ENCODE measurements around the gene SULT2A1.

DNA sequence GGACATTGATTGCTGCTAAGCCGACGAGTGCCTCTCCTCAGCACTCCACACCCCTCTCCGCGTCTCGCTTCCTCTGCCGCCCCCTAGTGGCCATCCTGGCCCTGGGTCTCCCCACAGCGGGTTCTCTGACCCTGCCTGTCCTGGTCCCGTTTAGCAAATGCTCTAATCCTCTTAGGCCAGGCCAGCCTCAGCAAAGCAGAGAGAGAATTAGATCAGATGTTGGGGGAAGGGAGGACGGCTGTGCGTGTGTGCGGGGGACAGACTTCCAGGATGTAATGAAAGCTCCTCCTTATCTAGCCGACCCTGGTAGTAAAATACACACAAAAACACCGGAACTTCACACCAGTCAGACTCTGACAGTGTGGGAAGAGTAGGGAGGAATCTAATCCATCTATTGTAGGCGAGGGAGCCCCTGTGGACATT is 22.6 kb downstream of the SULT2A1 start:
- TF ChIP-seq, protein P1, sequence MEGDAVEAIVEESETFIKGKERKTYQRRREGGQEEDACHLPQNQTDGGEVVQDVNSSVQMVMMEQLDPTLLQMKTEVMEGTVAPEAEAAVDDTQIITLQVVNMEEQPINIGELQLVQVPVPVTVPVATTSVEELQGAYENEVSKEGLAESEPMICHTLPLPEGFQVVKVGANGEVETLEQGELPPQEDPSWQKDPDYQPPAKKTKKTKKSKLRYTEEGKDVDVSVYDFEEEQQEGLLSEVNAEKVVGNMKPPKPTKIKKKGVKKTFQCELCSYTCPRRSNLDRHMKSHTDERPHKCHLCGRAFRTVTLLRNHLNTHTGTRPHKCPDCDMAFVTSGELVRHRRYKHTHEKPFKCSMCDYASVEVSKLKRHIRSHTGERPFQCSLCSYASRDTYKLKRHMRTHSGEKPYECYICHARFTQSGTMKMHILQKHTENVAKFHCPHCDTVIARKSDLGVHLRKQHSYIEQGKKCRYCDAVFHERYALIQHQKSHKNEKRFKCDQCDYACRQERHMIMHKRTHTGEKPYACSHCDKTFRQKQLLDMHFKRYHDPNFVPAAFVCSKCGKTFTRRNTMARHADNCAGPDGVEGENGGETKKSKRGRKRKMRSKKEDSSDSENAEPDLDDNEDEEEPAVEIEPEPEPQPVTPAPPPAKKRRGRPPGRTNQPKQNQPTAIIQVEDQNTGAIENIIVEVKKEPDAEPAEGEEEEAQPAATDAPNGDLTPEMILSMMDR (conservative IDR thresholded peaks at IDR 0.05; ENCODE audit: low read length): peak; percentile 99
- no peak for TF ChIP-seq EZH2phosphoT487 (IDR thresholded peaks at IDR 0.05; ENCODE audit: borderline replicate concordance, low read depth, low read length)
